ENCODE results near the gene HINT3.
"Not testable (repeated sequence)": the region's sequence is repeated elsewhere in the genome, so short reads cannot be mapped to it uniquely, and the experiment has no call there.

Gene HINT3

GRCh38 chr6:125940247-125941041 is 16.1 kb upstream of the HINT3 start:
- DNase-seq = no peak

DNA sequence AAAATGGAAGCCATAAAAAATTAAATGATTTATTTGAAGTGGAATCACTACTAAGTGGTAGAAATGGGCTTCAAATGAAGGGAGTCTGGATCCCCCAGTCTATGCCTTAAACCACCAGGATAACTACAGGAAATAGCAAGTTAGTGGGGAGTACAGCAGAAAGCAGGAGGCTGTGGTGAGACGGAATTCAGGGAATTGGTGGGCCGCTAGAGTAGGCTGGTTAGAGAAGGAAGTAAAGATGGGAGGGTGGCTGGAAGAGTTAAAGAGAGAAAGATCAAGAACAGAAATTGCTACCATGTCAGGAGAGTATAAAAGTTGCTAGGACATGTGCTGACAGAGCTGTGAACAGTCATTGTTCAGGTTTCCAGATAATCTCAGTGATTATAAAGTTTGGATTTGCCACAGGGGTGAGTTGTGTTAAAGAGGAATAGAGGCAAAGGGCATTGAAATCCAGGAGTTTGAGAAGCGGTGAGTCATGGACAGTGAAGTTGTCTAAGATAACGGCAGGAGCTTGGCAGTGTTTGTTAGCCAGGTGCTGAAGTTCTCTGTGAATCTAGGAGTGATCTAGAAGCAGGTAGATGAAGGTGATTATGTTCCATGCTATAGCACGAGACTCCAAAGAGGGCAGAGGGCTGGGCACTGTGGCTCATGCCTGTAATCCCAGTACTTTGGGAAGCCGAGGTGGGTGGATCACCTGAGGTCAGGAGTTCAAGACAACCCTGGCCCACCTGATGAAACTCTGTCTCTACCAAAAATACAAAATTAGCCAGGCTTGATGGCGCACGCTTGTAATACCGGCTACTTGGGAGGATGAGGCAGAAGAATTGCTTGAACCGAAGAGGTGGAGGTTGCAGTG is 13.7 kb upstream of the HINT3 start:
- DNase-seq = no peak

DNA sequence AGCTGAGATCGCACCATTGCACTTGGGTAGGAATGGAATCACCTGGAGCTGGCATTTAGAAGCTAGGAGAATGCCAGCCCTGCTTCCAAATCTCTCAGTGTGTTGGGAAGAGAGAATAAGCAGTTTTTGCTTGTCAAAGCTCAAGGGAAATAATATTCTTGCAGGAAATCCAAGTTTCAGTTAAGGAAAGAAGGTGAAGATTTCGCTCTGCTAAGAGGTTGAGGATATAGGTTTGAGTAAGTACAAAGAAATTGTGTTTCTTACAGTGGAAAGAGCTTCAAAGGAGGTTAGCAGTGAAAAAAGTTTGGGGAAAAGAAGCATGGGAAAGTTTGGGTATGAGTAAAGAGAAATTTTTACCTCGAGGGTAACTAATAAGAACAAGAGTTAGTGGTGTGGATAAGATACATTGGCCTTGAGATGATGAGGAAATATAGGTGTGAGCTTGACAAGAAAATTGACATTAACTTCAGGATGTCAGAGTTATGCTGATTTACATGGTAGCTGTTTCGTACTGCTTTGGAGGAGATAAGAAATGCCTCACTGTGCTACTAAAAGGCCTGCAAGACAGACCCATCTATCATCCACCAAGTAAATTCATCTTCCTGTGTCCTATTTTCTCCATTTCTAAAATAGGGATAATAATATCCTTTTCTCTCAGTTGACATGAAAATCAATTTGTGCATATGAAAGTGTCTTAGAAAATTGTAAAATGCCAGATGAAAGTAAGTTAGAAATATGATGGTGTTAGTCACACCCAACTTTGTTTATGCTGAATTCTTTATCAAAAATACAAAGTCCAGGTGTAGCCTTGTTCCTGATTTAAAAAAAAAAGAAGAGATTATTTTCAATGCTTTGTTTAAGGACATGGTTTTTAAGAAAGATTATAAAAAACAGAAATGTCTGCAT is 12.8 kb upstream of the HINT3 start:
- no peak for DNase-seq

- DNase-seq = no peak
Measured at GRCh38 chr6:125944434-125944816, 12.1 kb upstream of the HINT3 start.

DNA sequence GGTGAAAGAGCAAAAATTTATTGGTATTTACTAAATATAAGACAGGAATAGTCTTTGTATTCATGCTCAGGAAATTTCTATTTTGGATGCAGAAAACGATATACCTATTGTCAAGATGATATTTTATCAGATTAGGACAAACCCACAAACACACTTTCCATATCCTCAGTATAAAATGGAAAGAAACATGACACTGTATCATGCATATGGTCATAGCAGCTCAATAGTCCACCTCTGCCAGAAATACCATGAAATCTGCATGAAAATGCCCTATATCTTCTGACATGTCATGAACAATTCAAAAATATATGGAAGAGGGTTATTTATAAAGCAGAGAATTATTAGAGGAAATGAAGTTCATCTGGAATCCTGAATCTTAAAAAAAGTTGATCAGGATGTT is 11.7 kb upstream of the HINT3 start:
- no peak for DNase-seq

- DNase-seq = no peak
Measured at GRCh38 chr6:125945378-125946141, 11.0 kb upstream of the HINT3 start.

GRCh38 chr6:125947615-125948014 is 9.0 kb upstream of the HINT3 start:
- no peak for DNase-seq

DNA sequence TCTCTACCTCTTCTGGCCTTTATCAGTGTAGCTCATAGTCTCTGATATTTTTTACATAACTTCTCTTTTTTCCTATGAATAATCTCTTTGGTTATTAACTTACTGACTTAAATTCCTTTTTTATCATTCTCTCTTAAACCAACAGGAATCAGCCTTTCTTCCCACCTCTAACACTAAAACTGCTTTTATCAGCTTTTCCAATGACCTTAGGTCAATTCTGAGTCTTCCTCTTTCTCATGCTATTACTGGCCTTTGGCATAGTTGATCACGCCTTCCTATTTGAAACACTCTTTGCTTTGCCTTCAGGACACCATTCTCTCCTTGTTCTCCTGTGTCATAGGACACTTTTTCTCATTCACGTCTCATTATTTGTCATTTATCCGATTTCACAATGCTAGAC is 8.1 kb upstream of the HINT3 start:
- DNase-seq = no peak

DNA sequence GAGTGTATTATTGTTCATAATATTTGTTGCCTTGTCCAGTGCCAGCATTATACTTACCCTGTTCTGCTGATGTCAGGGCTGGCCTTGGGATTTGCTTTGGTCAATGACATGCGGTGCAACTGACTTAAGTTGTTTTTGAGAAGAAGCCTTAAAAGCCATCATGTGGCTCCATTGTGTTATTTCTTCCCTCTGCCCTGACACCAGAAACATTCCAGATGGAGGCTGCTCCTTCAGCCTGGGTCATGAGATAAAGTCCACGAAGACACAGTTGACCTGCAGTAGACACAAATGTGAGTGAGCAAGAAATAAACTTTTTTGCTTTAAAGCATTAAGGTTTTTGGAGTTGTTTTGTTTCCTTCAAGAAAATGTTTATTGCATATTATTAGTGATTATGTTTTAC is 7.5 kb upstream of the HINT3 start:
- no peak for DNase-seq

DNA sequence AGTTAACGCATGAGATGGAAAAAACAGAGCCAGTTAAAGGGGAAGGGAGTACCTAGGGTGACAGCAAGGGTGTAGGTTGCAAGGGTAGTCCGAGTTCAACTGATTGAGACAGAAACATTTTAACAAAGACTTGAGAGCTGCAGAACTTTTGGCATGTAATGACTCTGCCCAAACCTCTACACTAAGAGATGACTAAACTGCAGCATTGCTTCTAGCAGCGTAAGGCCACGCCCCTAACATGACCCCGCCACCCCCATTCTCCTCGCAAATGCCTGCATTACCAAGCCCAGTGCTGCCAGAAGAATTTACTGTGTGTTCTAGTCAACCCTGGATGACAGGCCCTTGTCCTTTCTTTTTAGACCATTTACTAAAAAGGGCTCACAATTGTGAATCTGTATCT is 6.3 kb upstream of the HINT3 start:
- peak; percentile 42 for DNase-seq

DNA sequence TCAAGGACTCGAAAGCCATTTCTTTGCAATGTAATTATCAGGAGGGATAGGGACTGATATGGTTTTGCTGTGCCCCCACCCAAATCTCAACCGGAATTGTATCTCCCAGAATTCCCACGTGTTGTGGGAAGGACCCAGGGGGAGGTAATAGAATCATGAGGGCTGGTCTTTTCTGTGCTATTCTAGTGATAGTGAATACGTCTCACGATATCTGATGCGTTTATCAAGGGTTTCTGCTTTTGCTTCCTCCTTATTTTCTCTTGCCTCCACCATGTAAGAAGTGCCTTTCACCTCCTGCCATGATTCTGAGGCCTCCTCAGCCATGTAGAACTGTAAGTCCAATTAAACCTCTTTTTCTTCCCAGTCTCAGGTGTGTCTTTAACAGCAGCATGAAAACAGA is 5.9 kb upstream of the HINT3 start:
- DNase-seq = not testable (repeated sequence)

DNA sequence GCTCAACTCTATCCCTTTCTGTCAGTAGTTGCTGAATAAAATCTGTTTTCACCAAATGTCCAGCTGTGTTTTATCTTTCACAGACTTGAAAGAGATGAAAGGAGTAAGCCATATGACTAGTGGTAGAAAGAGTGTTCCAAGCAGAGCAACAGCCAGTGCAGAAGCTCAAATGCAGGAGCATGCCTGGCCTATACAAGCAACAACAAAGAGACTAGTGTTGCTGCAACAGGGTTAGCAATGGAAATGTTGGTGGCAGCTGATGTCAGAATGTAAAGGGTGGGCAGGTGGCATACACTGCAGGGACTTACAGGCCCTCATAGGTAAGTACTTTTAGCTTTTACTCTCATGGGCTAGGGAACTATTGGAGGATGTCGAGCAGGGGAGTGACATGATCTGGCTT is 5.2 kb upstream of the HINT3 start:
- DNase-seq = no peak

- DNase-seq = peak; percentile 36
Measured at GRCh38 chr6:125952764-125953501, 3.6 kb upstream of the HINT3 start.

GRCh38 chr6:125953502-125953875 is 3.1 kb upstream of the HINT3 start:
- DNase-seq = no peak

DNA sequence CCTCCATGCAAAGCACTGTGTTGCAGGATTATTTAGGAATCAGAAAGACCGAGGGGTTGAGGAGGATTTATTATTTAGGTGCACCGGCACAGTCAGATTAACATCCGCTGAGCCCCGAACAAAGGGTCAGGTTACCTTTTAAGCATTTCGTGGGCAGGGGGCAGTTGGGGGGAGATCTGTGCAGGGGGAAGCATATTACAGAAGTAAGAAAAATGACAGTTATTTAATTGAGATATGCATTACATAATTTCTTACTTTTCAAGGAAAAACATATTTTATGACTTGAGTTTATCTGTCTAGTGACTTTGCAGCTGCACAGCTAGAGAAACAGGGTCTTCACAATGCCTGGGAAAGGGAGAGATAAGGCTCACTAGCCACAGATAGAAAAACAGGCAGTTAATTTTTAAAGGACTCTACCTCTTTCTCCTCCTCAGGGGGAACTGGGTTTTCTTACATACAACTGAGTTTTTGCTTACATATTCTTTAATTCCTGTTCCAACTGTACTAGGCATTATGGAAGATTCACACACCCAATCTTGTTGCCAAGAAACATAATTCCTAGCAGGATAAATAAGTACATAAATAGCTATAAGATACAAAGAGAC is 1.7 kb upstream of the HINT3 start:
- DNase-seq = no peak

- DNase-seq = no peak
Measured at GRCh38 chr6:125955973-125956372, 597 bp upstream of the HINT3 start.

GRCh38 chr6:125957391-125957693 is 772 bp downstream of the HINT3 start:
- DNase-seq = no peak

DNA sequence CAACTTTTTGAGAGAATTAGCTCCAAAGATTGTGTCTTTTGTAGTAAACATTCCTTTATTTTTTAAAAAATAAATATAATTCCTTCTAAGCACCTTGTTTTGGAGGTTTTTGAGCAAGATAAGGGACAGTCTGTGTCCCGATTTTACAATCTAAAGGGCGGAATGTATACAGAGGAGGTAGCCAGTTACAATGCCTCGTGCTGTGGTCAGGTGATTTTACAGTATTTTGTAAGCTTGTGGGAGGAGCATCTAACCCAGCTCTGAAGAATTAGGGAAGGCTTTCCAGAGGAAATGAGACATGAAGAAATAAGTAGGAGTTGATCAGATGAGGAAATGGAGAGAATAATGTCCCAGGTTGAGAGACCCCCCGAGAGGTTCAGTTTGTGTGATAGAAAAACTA is 1.3 kb downstream of the HINT3 start:
- DNase-seq = peak; percentile 8

DNA sequence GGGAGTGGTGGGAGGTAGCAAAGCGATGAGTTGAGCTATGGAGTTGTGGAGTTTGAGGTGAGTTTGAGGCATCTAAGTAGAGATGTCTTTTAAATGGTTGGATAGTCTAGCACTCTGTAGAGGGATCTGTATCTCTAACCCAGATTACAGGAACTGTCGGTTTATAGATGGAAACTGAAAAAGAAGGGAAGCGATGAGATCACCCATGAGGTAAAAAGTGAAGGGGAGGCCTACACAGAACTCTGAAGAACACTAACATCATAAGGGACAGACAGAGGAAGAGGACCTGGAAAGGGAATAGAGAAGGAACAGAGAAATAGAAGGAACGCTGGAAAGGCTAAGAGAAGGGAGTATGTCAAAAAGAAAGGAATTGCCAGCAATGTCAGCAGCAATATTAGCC is 2.5 kb downstream of the HINT3 start:
- DNase-seq = no peak

- DNase-seq = no peak
Measured at GRCh38 chr6:125961117-125961516, 4.5 kb downstream of the HINT3 start.

DNA sequence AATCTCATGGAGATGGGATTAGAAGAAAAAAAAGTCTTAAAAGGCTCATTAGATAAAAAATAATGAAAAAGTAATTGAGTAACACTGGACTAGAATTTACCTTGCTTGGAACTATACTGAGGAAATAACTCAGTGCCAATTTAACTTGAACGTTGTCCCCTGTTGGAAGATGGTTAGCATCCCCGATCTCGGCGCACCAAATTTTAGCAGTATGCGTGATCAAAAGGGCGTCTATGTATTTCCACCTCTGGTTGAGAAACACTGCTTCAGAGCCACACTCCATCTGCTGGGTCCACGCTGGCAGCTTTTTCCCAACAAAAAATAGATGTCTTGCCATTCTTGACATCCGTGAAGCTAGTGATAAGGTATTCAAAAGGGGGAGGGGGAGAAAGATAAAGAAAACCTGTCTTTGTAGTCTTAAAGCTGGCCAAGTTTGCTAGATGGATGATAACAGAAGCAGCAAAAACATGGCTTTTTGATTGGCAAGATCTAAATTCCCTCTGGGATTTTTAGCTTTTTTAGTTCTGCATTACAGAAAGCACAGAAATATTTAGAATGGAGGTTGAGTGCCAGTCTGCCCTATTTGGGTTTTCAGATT is 6.4 kb downstream of the HINT3 start:
- no peak for DNase-seq
